Activated CD8-positive, alpha-beta T cell treated with anti-CD3 and anti-CD28 coated beads for 36 hours (primary cell): ENCODE data around the gene PIP4K2B. TPM values are rescaled to one million over a fixed set of nuclear protein-coding genes. Genes with fewer than 3 reads are reported as not detected.

Experiments used
- ATAC-seq: fragments of 200-7000 bp; cut with Tn5 transposase; one replicate; pipeline ENCODE4 v1.10.0; 2021; ENCODE audit warnings: mild to moderate bottlenecking, moderate library complexity
- CTCF ChIA-PET: fragments of 350-600 bp; sonication (Branson Sonifier 250); formaldehyde crosslinking; loops from one replicate; lab custom pipeline; 2021; ENCODE audit warnings: antibody characterized with exemption; lab: Charles Lee
- POLR2A ChIA-PET: fragments of 350-600 bp; sonication (Branson Sonifier 250); formaldehyde crosslinking; loops from one replicate; lab custom pipeline; 2021; ENCODE audit warnings: antibody characterized with exemption; lab: Charles Lee
- DNase-seq: peaks from one replicate; pipeline ENCODE4 v3.0.0-alpha.2; 2020
- H3K27ac Mint-ChIP-seq: one replicate; pipeline ENCODE4 v1.8.0; 2021; ENCODE audit warnings: mild to moderate bottlenecking, mixed read lengths
- H3K27me3 Mint-ChIP-seq: one replicate; pipeline ENCODE4 v1.8.0; 2021; ENCODE audit warnings: mixed read lengths
- H3K36me3 Mint-ChIP-seq: one replicate; pipeline ENCODE4 v1.8.0; 2021; ENCODE audit warnings: low read depth, mixed read lengths
- H3K4me1 Mint-ChIP-seq: one replicate; pipeline ENCODE4 v1.8.0; 2021; ENCODE audit warnings: low read depth, mixed read lengths
- H3K4me3 Mint-ChIP-seq: one replicate; pipeline ENCODE4 v1.8.0; 2021; ENCODE audit warnings: mild to moderate bottlenecking, moderate library complexity, mixed read lengths
- H3K9me3 Mint-ChIP-seq: one replicate; pipeline ENCODE4 v1.8.0; 2021; ENCODE audit warnings: mixed read lengths
- CTCF ChIP-seq: fragments of 200-600 bp; IDR thresholded peaks from one replicate; pipeline ENCODE4 v1.8.0; 2022; ENCODE audit warnings: antibody characterized with exemption, mild to moderate bottlenecking
- intact Hi-C: fragments of 100-400 bp; cut with micrococcal nuclease; formaldehyde crosslinking; loops from one replicate; pipeline ENCODE4 v1.10.0; 2022
- total RNA-seq, 2 experiments: library from RNA; stranded (reverse); gene quantifications; one replicate each; pipeline ENCODE4 v1.2.3, GENCODE V29; 2021

Gene PIP4K2B
- total RNA-seq, 2 experiments from 2014 or later: 30.9 to 33.2 TPM

- Mint-ChIP-seq H3K27me3 (no peaks in the 10 kb centered on the region), H3K36me3 (peaks cover 47% of the 10 kb centered on the region), H3K4me1 (peaks cover 58% of the 10 kb centered on the region), H3K9me3 (no peaks in the 10 kb centered on the region), H3K27ac (peak overlapping the region; percentile 63), H3K4me3 (no peak overlapping the region)
- no peak for DNase-seq
- no peak for ATAC-seq
- no peak for TF ChIP-seq CTCF
- ChIA-PET CTCF (interaction anchor here (1.0 to 2.3 kb wide), 5 partner anchors 11 to 61 kb away, joined by 3 to 13 read pairs (median 4); no protein-coding TSS in a partner anchor), POLR2A (interaction anchor here (1.0 to 15.9 kb wide), 2 partner anchors 11 to 16 kb away, joined by 3 to 390 read pairs; partner anchors contain the start of gene MLLT6)
- intact Hi-C loops: no loop called here
Measured at GRCh38 chr17:38724337-38724988, 74.9 kb downstream of the PIP4K2B start.

- peaks cover 48% of the 10 kb centered on the region for H3K36me3 Mint-ChIP-seq
- ATAC-seq (no peak), DNase-seq (no peak)
- POLR2A ChIA-PET: interaction anchor here (15.9 kb wide), 1 partner anchor 13 kb away, joined by 390 read pairs; the partner anchor contains the start of gene MLLT6
- intact Hi-C loops: no loop called here
- no peaks in the 10 kb centered on the region for H3K27me3 Mint-ChIP-seq
- peaks cover 40% of the 10 kb centered on the region for H3K4me1 Mint-ChIP-seq
- H3K9me3 Mint-ChIP-seq: no peaks in the 10 kb centered on the region
- no peak for TF ChIP-seq CTCF
- CTCF ChIA-PET: interaction anchor here (1.0 kb wide), 1 partner anchor 13 kb away, joined by 4 read pairs; no protein-coding TSS in a partner anchor
- H3K27ac Mint-ChIP-seq: no peak overlapping the region
- no peak overlapping the region for H3K4me3 Mint-ChIP-seq
Measured at GRCh38 chr17:38721802-38722201, 77.6 kb downstream of the PIP4K2B start.

GRCh38 chr17:38720941-38721340, 78.4 kb downstream of the PIP4K2B start:
- no peaks in the 10 kb centered on the region for H3K27me3 Mint-ChIP-seq
- no peak for TF ChIP-seq CTCF
- no peak for ATAC-seq
- intact Hi-C loops: no loop called here
- POLR2A ChIA-PET: interaction anchor here (15.9 kb wide), 1 partner anchor 12 kb away, joined by 390 read pairs; the partner anchor contains the start of gene MLLT6
- DNase-seq: no peak
- no peaks in the 10 kb centered on the region for H3K9me3 Mint-ChIP-seq
- H3K36me3 Mint-ChIP-seq: peaks cover 49% of the 10 kb centered on the region
- H3K4me3 Mint-ChIP-seq: no peak overlapping the region
- H3K27ac Mint-ChIP-seq: no peak overlapping the region
- peaks cover 36% of the 10 kb centered on the region for H3K4me1 Mint-ChIP-seq
- CTCF ChIA-PET: no interaction called here

GRCh38 chr17:38719943-38720641, 79.3 kb downstream of the PIP4K2B start:
- intact Hi-C loops: no loop called here
- no peak for TF ChIP-seq CTCF
- Mint-ChIP-seq H3K27ac (no peak overlapping the region), H3K4me1 (peaks cover 38% of the 10 kb centered on the region), H3K4me3 (no peak overlapping the region), H3K27me3 (no peaks in the 10 kb centered on the region), H3K36me3 (peaks cover 52% of the 10 kb centered on the region), H3K9me3 (no peaks in the 10 kb centered on the region)
- CTCF ChIA-PET: interaction anchor here (1.7 to 1.9 kb wide), 2 partner anchors 8 to 53 kb away, joined by 6 to 8 read pairs; no protein-coding TSS in a partner anchor
- no peak for DNase-seq
- no peak for ATAC-seq
- POLR2A ChIA-PET: interaction anchor here (1.4 to 15.9 kb wide), 3 partner anchors 8 to 22 kb away, joined by 3 to 390 read pairs (median 20); partner anchors contain the start of gene MLLT6
